Activated T-cell treated with anti-CD3 and anti-CD28 coated beads for 4 hours (primary cell): ENCODE data around the gene ZNF239.
"Not testable (repeated sequence)": the region's sequence is repeated elsewhere in the genome, so short reads cannot be mapped to it uniquely, and the experiment has no call there.

Experiments
- DNase-seq: peaks from one replicate; pipeline ENCODE4 v3.0.0-alpha.2; 2020

Gene ZNF239

DNA sequence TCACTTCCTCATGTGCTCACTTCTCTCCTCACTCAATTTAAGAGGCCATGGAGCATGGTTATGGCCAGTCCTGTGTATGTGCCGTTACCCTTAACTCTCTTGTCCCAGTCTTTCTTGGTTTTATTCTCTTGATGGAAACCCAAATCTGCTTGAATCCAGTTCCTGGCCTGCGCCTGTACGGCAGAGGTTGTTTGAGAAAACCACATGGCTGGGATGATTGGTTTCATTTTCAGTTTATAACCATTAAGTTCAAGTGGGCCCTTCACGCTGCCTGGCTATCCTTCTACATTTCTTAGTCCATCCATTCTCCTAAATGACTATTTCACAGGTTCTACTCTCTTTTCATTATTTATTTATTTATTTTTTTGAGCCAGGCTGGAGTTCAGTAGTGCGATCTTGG lies 1.6 kb upstream of the ZNF239 start:
- DNase-seq, result no peak

DNA sequence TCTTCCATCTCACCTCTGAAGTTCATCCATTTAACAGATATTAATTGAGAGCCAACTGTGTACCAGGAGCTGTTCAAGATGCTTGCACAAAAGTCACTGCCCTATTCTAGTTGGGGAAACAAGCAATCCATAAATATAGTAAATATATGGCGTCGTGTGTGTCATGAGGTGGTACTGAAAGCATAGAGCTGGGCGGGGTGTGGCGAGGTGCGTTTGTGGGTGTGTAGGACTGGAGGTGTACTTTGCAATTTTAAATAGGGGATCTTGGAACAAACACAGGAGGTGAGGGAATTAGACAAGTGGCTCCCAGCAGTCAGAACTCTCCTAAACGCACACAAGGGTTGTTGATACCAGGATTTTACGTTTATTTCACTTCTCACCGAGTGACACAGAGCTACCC lies 490 bp upstream of the ZNF239 start:
- DNase-seq, result no peak

DNA sequence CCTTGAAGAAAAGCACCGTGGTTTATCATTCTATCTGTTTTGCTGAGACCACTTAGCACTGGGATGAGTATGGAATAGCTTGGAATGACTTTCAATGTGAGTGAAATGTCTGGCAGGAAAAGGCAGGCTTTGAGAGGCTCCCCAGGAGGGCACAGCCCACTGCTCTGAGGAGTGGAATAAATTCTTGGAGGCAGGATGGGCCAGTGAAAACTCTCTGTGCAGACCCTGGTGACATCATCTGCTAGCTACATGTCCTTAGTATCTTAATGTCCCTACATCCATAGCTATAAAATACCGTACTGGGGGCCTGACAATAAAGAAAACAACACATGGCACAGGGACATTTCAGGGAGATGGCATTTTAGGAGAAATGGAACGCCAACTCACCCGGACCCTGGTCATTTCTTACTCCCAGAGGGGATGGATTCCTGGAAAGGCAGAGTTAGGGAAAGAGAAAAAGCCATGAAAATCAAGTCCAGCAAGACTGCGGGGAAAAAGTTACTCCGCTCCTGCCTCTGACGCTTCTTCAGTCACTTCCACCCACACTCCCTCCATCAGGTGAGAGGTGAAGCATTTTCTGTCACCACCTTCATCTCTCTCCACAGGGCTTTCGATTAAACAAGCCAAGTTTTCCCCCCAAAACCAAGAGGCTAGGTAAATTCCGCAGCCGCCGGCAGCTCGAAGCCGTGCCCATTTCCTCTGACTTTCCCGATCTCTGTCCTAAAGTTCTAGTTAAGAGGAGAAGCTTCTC lies 991 bp downstream of the ZNF239 start:
- DNase-seq, result no peak

DNA sequence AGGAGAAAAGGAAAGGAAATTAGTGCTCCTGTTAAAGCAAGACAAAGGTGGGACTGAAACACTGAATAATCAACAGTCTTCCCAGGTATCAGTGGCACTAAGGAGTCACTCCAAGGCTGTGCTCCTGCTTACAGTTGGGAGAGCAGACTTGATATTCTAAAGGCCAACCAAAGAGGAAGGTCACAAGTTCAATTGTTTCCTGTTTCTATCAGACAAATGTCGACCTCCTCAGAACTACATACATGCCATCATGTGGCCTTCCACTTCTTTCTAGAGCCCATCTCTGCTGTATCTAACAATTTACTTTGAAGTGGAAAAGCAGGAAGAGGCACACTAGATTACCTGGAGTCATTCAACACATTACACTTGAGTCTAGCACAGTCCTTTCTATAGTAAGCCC lies 3.4 kb downstream of the ZNF239 start:
- DNase-seq, result no peak

DNA sequence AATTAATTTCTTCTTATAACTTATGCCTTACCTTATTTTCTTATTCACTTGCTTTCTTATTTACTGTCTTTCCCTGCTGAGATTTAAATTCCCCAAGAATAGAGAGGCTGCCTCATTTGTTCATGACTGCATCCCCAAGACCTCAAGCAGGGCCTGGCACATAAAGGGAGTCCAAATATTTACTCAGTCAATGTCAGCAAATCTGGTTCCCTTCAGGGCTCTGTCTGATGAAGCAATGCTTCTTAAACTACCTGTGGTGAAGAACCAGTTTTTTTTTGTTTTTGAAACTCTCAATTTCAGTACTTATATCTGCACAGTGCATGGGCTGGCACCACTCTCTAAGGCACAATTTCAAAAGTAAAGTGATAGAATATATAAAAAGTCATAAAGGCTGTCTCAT lies 4.7 kb downstream of the ZNF239 start:
- no peak for DNase-seq

DNA sequence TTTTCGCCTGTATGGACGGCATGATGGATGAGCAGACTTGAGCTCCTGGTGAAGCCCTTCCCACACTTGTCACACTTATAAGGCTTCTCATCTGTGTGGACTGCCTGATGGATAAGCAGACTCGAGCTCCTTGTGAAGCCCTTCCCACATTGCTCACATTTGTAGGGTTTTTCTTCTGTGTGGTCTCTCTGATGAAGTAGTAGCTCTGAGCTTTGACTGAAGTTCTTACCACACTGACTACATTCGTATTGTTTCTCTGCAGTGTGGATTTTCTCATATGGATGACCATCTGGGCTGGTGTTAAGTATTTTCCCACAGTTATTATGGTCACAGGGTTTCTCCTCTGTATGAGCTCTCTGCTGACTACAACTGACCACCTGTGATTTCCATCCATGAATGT lies 17.2 kb downstream of the ZNF239 start:
- DNase-seq, result no peak

DNA sequence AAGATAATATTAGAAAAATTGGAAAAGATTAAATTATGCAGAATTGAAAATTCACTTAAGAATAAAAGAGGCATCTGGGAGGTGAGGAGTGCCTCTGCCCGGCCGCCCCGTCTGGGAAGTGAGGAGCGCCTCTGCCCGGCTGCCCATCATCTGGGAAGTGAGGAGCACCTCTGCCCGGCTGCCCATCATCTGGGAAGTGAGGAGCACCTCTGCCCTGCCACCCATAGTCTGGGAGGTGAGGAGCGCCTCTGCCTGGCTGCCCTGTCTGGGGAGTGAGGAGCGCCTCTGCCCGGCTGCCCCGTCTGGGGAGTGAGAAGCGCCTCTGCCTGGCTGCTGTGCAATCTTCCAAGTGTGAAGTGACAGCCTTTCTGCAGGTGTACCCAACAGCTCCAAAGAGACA lies 30.7 kb downstream of the ZNF239 start:
- DNase-seq, result not testable (repeated sequence)

DNA sequence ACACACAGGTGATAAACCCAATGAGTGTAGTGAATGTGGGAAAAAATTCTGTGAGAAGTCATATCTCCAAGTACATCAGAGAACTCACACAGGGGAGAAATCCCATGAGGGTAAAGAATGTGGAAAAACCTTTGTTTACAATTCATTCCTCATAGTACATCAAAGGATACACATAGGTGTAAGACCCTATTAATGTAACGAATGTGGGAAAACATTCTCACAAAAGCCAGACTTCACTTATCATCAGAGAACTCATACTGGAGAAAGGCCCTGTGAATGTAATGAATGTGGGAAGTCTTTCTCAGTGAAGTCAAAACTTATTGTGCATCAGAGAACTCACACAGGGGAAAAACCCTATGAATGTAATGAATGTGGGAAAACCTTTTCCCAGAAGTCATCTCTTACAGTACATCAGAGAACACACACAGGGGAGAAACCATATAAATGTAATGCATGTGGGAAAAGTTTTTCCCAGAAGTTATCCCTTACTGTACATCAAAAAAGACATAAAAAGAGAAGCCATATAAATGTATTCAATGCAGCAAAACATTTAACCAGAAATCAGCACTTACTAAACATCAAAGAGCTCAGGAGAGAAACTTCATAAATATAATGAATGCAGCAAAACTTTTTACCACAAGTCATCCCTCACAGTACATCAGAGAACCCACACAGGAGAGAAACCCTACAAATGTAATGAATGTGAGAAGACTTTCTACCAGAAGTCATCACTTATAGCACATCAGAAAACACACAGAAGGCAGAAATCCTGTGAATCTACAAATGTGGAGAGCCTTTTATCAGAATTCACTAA lies 49.8 kb downstream of the ZNF239 start:
- no peak for DNase-seq
